Limb (tissue), 2 donors: ENCODE results near the gene CIT.
"Not testable (repeated sequence)": the region's sequence is repeated elsewhere in the genome, so short reads cannot be mapped to it uniquely, and the experiment has no call there.

ENCODE experiments used
- DNase-seq, 2 donors: peaks; one replicate each; pipeline ENCODE4 v3.0.0-alpha.2; 2016; ENCODE audit errors: extremely low spot score in 2 of 2

The CIT gene

GRCh38 chr12:119678459-119678858, 198.7 kb downstream of the CIT start:
- no peak for DNase-seq

DNA sequence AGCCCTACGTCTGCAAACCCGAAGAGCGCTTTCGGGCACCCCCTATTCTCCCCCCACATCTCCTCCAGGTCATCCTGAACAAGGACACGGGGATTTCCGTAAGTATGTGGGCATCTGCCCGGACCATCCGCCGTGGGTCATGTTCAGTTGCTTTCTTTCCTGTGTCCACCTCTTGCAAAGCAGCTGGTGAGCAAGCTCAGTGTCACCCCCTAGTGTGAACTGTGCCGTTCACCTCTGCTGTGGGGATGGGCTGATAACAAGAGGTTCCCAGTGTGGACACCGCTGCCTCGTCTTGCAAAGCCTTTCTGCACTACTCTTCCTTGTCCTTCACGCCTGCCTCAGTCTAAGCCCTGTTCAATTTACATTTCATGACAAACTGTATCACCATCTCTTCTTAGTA, 200.5 kb downstream of the CIT start:
- no peak for DNase-seq

- DNase-seq, result no peak
These were observed 201.1 kb downstream of the CIT start for GRCh38 chr12:119676022-119676421.

GRCh38 chr12:119674560-119674959, 202.6 kb downstream of the CIT start:
- DNase-seq, result no peak

DNA sequence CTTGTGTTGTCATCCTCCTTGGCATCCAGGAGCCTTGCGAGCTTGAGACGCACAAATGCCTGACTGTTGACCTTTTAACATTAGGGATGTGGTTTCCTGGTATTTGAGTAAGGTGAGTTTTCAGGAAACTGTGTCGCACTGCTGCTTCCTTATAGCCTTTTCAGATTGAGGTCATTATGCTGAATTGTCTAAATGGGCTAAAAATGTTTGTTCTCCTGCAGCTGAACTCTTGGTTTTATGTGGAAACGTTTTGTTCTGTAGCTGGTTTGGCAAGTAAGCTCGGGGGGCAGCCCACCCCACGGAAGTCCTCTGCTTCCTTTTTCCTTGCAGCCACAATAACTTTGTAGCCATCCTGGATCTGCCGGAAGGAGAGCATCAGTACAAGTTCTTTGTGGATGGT, 203.5 kb downstream of the CIT start:
- DNase-seq, result no peak

- no peak for DNase-seq
These were observed 204.9 kb downstream of the CIT start for GRCh38 chr12:119672194-119672593.

DNA sequence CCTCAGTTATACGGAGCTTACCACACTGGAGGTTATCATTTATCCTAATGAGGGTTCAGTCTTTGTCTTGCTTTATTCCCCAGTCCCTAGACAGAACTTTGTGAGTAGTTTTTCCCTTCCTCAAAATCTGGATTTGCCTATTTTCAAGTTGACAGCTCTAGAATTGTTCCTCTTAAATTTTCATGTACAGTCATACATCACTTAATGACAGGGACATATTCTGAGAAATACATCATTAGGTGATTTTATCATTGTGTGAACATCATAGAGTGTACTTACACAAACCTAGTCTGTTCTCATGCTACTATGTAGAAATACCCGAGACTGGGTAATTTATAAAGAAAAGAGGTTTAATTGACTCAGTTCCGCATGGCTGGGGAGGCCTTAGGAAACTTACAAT, 206.1 kb downstream of the CIT start:
- DNase-seq, result no peak

- no peak for DNase-seq
These were observed 207.2 kb downstream of the CIT start for GRCh38 chr12:119669744-119670472.

- no peak for DNase-seq
These were observed 208.7 kb downstream of the CIT start for GRCh38 chr12:119668324-119668841.

DNA sequence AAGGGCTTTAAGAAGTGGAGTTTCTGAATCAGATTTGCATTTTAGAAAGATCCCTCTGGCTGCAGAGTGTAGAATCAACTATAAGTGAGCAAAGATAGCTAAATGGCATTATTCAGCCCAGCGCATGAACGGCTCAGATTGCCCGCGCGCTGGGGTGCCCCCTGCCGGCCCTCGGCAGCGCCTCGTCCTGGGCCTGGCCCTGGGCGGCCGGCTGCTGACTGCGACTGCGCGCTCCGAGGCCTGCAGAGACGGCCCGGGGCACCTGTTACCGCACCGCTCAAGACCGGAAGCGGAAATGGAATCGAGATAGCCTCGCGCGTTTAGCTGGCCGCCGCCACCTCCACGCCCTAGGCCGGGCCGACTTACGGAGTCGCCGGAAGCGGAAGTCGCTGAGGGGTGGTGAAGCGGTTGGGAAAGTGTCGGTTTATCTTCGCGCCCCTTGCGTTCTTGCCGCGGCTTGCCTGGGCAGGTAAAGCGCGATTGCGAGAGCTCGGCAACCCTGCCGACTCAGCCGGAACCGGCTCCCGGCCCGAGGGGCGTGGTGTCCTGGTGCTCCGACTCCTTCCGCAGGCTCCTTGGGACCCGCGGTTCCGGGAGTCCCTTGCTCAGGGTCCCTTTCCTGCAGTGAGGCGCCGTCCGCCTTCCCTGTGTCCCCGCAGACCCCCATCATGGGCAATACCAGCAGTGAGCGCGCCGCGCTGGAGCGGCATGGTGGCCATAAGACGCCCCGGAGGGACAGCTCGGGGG, 209.4 kb downstream of the CIT start, which contains the start of gene PRKAB1:
Gene PRKAB1, plus strand, starts transcription at position 557 of the 747 bp plus-strand sequence. Its CDS starts 112 bp downstream, at position 669.
- peak; percentile 95 to 98 for DNase-seq

DNA sequence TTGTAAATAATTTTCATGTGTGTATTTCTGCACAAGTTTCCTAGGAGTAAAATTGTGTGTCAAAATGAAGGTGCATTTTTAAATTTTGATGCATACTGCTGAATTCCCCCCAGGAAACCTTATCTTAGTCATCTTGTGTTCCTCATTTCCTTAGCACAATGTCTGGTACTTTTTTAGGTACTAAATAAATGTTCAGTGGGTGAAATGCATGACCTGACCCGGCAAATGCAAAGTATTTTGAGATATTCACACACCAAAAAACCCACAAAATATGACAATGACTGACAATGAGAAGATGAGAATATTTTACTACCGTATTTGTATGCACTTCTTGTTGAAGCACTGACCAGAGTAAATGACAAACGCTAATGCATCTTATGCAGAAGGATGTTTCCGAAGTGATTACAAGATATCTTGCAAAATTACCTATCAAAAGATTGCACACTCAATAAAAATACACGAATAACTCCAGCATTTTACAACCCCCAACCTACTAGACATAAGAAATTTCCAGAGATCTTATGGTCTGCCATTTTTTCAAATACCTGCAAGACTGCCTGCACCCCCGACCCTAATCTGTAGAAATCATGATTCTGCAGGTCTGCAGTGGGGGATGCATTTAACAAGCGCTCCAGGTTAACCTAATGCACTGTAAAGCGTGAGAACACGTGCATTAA, 210.1 kb downstream of the CIT start:
- no peak for DNase-seq

DNA sequence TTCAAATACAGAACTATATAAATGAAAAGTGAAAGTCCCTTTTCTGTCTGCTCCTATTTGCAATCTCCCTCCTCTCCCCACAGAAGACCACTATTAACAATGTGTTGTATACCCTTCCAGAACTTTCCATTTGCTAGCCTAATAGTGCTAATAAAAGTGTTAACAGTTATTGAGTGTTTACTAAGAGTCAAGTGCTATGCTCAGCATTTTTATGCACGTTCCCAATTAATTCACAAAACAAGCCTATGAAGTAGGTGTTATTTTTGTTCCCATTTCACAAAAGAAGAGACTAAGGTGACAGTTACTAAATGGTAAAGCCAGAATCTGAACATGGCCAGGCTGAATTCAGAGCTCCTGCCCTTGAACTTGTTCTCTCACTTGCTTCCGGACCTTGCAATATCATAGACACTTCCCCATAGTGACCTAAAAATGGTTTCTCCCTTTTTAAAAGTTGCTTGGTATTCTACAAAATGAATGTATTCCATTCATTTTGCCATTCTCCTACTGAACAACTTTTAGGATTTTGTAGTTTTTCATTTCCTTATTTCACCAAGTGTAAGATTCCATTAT, 210.8 kb downstream of the CIT start:
- no peak for DNase-seq

DNA sequence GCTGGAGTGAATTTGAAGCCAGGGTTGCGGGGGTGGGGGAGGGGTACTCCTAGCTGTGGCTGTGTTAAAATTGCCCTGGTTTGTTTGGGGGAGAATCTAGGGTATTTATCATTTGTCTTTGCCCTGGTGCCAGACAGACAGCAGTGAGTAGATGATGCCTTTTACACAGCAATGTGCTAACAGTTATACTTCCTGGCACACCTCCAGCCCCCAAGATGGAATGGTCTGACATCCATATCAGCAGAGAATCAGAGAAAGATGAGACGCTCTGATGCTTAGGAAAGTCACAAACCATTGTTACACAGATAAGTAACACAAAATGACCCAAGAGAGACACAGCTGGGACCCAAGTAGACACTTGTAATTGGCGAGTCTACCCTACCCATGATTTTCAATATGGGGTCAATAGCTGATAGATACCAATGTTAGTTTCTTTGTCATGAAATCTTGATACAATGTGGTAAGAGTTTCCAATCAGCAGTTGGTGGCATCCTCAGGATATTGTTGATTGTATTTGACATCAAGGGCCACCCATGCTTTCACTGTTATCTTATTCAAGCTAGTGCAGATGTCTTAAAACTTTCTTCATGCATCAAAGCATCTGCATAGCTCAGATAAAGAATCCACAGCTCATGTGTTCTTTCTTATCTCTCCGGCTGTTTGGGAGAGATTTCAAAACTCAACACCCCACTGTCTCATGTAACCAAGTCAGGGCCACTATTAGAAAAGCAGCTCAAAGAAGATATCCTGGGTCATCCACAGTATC, 211.8 kb downstream of the CIT start:
- no peak for DNase-seq

DNA sequence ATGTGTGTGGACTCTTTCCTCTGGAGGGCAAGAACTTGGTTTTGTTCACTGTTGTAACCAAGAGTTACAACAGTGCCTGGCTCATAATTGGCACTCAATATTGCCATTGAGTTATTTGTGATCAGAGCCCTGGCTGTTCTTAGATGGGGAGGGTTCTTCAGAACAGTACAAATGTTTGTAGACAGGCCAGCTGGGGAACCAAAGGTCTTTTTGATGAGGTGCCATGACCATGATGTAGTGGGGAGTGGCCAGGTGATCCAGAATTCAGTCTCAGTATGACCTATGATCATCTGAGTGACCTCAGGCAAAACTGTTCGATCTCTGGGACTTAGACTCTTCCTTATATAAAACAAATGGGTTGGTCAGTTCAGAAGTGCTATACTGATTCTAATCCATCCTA, 212.5 kb downstream of the CIT start:
- no peak for DNase-seq

- no peak for DNase-seq
These were observed 215.2 kb downstream of the CIT start for GRCh38 chr12:119661882-119662281.

GRCh38 chr12:119660076-119660475, 217.0 kb downstream of the CIT start:
- no peak for DNase-seq

- peak in 1 of 2 donors; percentile 44 for DNase-seq
These were observed 217.7 kb downstream of the CIT start for GRCh38 chr12:119659289-119659897.

- DNase-seq, result not testable (repeated sequence)
These were observed 219.0 kb downstream of the CIT start for GRCh38 chr12:119658166-119658565.

- not testable (repeated sequence) for DNase-seq
These were observed 220.1 kb downstream of the CIT start for GRCh38 chr12:119657001-119657400.

- DNase-seq, result no peak
These were observed 224.5 kb downstream of the CIT start for GRCh38 chr12:119652665-119653064.
